Measurements from ENCODE around the gene TCEANC2. TPM values are rescaled to one million over a fixed set of nuclear protein-coding genes. Genes with fewer than 3 reads are reported as not detected.
A peak's percentile ranks its signal among the peaks of the same experiment; 100 is the strongest.

Gene TCEANC2
- total RNA-seq, 4 donors from 2014 or later, result 1.9 to 4.3 (median 3.2) TPM

- no peak for TF ChIP-seq POLR2A (IDR thresholded peaks at IDR 0.05)
- peak in 3 of 6 experiments; percentile 21 to 34 (median 23) for TF ChIP-seq CTCF (IDR thresholded peaks at IDR 0.05)
- intact Hi-C loops (cut with DNase I), result no loop called here
- Histone ChIP-seq H3K27me3 (peaks cover 0 to 10% (median 0%) of the 10 kb centered on the region in 4 donors), H3K27ac (no peak overlapping the region), H3K4me1 (peaks cover 6 to 16% (median 11%) of the 10 kb centered on the region in 3 donors), H3K36me3 (no peaks in the 10 kb centered on the region), H3K4me3 (no peak overlapping the region), H3K9me3 (no peaks in the 10 kb centered on the region)
- 56% methylated on average over 3 of the region's 8 CpGs; no CpG with 5 or more reads in 1 of the 2 donors for whole genome bisulfite sequencing, 2 donors
- DNase-seq, result no peak
These were observed 72.1 kb downstream of the TCEANC2 start for GRCh38 chr1:54125386-54126070.

GRCh38 chr1:54126271-54126815 lies 72.9 kb downstream of the TCEANC2 start:
- peaks cover under 1 to 8% (median 7%) of the 10 kb centered on the region in 3 donors for H3K4me1 ChIP-seq
- H3K9me3 ChIP-seq, result no peaks in the 10 kb centered on the region
- no peak overlapping the region for H3K4me3 ChIP-seq
- 77 to 88% methylated on average over 3 of the region's 3 CpGs for WGBS, 2 donors
- intact Hi-C loops (cut with DNase I), result no loop called here
- TF ChIP-seq POLR2A (IDR thresholded peaks at IDR 0.05) (no peak), CTCF (IDR thresholded peaks at IDR 0.05) (no peak)
- H3K36me3 ChIP-seq, result no peaks in the 10 kb centered on the region
- peaks cover 0 to 2% (median 0%) of the 10 kb centered on the region in 4 donors for H3K27me3 ChIP-seq
- H3K27ac ChIP-seq, result no peak overlapping the region
- no peak for DNase-seq

- WGBS, 2 donors, result 61 to 69% methylated on average over 7 of the region's 7 CpGs
- Histone ChIP-seq H3K9me3 (no peaks in the 10 kb centered on the region), H3K36me3 (no peaks in the 10 kb centered on the region), H3K27ac (no peak overlapping the region), H3K27me3 (no peaks in the 10 kb centered on the region), H3K4me1 (no peaks in the 10 kb centered on the region), H3K4me3 (no peak overlapping the region)
- TF ChIP-seq POLR2A (IDR thresholded peaks at IDR 0.05) (no peak), CTCF (IDR thresholded peaks at IDR 0.05) (no peak)
- DNase-seq, result no peak
- intact Hi-C loops (cut with DNase I), result no loop called here
These were observed 74.3 kb downstream of the TCEANC2 start for GRCh38 chr1:54127594-54128300.

GRCh38 chr1:54129858-54130257 lies 76.5 kb downstream of the TCEANC2 start:
- DNase-seq, result no peak
- H3K27ac ChIP-seq, result no peak overlapping the region
- H3K4me3 ChIP-seq, result no peak overlapping the region
- no peaks in the 10 kb centered on the region for H3K27me3 ChIP-seq
- intact Hi-C loops (cut with DNase I), result no loop called here
- TF ChIP-seq CTCF (IDR thresholded peaks at IDR 0.05), result no peak
- TF ChIP-seq POLR2A (IDR thresholded peaks at IDR 0.05), result no peak
- no peaks in the 10 kb centered on the region for H3K36me3 ChIP-seq
- 75 to 79% methylated on average over 2 of the region's 2 CpGs for WGBS, 2 donors
- no peaks in the 10 kb centered on the region for H3K4me1 ChIP-seq
- no peaks in the 10 kb centered on the region for H3K9me3 ChIP-seq

GRCh38 chr1:54131419-54131818 lies 78.0 kb downstream of the TCEANC2 start:
- intact Hi-C loops (cut with DNase I), result no loop called here
- H3K9me3 ChIP-seq, result no peaks in the 10 kb centered on the region
- no peak overlapping the region for H3K27ac ChIP-seq
- no peak overlapping the region for H3K4me3 ChIP-seq
- 75 to 89% methylated on average over 1 to 2 of the region's 2 CpGs for WGBS, 2 donors
- no peaks in the 10 kb centered on the region for H3K4me1 ChIP-seq
- no peak for TF ChIP-seq CTCF (IDR thresholded peaks at IDR 0.05)
- TF ChIP-seq POLR2A (IDR thresholded peaks at IDR 0.05), result no peak
- no peak for DNase-seq
- H3K27me3 ChIP-seq, result no peaks in the 10 kb centered on the region
- H3K36me3 ChIP-seq, result no peaks in the 10 kb centered on the region

Data from esophagus squamous epithelium (tissue), 5 donors.